Measurements from ENCODE around the gene BCL6. TPM values are rescaled to one million over a fixed set of nuclear protein-coding genes. Genes with fewer than 3 reads are reported as not detected.
A peak's percentile ranks its signal among the peaks of the same experiment; 100 is the strongest.

Gene BCL6
- total and polyA plus RNA-seq, 9 donors: 46.3 to 91.1 (median 54.7) TPM

DNA sequence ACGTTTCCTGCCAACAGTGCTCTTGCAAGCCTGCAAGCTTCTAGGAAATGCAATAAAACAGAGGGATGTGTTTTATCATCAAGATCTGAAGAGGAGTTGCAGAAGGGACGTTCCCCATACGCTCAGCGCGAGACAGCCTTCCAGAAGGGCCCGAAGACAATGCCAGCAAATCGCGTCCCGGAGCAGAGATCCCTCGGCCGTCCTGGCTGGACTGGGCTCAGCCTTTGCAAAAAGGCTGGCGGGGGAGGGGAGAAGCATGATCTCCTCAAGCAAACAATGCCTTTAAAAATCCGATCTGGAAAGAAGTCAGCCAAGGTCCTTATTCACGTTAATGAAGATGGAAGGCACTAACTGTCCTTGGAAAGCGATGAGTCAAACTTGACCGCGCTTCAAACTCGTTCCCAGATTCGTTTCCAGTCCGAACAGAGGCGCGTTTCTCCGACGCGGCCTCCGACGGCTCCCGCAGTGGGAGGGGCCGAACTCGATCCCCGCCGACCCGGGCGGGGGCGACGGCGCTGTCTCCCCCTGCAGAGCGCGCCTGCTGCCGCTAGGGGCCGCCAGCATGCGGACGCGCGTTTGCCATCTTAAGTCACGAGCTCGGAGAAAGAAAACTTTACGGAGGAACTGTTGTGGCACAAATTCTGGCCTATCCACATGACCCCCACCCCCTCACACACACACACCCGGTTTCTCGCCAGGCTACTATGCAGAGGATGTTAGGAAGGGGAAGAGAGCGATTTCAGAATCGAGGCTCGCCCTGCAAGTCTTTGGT, 5.5 kb downstream of the BCL6 start:
- no peaks in the 10 kb centered on the region for H3K27me3 ChIP-seq
- WGBS, 3 donors: 1% methylated on average over 51 to 53 of the region's 53 CpGs

GRCh38 chr3:187739094-187739560, 6.1 kb downstream of the BCL6 start:
- intact Hi-C loops (cut with DNase I): loop anchor here in 1 of 4 donors (2.0 kb wide), 1 partner anchor 1216 kb away; no protein-coding TSS in a partner anchor
- TF ChIP-seq, protein P1, sequence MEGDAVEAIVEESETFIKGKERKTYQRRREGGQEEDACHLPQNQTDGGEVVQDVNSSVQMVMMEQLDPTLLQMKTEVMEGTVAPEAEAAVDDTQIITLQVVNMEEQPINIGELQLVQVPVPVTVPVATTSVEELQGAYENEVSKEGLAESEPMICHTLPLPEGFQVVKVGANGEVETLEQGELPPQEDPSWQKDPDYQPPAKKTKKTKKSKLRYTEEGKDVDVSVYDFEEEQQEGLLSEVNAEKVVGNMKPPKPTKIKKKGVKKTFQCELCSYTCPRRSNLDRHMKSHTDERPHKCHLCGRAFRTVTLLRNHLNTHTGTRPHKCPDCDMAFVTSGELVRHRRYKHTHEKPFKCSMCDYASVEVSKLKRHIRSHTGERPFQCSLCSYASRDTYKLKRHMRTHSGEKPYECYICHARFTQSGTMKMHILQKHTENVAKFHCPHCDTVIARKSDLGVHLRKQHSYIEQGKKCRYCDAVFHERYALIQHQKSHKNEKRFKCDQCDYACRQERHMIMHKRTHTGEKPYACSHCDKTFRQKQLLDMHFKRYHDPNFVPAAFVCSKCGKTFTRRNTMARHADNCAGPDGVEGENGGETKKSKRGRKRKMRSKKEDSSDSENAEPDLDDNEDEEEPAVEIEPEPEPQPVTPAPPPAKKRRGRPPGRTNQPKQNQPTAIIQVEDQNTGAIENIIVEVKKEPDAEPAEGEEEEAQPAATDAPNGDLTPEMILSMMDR (IDR thresholded peaks at IDR 0.05): peak in 1 of 3 donors; percentile 3
- no peak for TF ChIP-seq EP300 (IDR thresholded peaks at IDR 0.05)
- no peak for TF ChIP-seq POLR2A (IDR thresholded peaks at IDR 0.05)
- Histone ChIP-seq H3K36me3 (no peaks in the 10 kb centered on the region), H3K27me3 (no peaks in the 10 kb centered on the region), H3K27ac (peak overlapping the region; percentile 94 to 100), H3K4me3 (peak overlapping the region; percentile 88), H3K9me3 (no peaks in the 10 kb centered on the region), H3K4me1 (ENCODE audit: insufficient read depth) (peaks cover 7% of the 10 kb centered on the region)
- peak in 4 of 5 donors; percentile 61 to 77 (median 72) for DNase-seq
- 0 to 1% (median 0%) methylated on average over 22 of the region's 22 CpGs for WGBS, 3 donors

More for the DNA sequence above, 5.5 kb downstream of the BCL6 start:
- Histone ChIP-seq H3K4me1 (ENCODE audit: insufficient read depth) (peaks cover 7% of the 10 kb centered on the region), H3K9me3 (no peaks in the 10 kb centered on the region), H3K27ac (peak overlapping the region; percentile 94 to 100), H3K36me3 (no peaks in the 10 kb centered on the region), H3K4me3 (peak overlapping the region; percentile 88)
- intact Hi-C loops (cut with DNase I): loop anchor here (2.0 to 10.0 kb wide), 15 partner anchors 173 to 1409 kb away; partner anchors contain the start of gene LPP (in 2 of the 4)
- TF ChIP-seq POLR2A (IDR thresholded peaks at IDR 0.05) (peak; percentile 70), EP300 (IDR thresholded peaks at IDR 0.05) (peak; percentile 85)
- TF ChIP-seq, protein P1 (IDR thresholded peaks at IDR 0.05): peak; percentile 99
- DNase-seq: peak; percentile 86 to 95 (median 88)

DNA sequence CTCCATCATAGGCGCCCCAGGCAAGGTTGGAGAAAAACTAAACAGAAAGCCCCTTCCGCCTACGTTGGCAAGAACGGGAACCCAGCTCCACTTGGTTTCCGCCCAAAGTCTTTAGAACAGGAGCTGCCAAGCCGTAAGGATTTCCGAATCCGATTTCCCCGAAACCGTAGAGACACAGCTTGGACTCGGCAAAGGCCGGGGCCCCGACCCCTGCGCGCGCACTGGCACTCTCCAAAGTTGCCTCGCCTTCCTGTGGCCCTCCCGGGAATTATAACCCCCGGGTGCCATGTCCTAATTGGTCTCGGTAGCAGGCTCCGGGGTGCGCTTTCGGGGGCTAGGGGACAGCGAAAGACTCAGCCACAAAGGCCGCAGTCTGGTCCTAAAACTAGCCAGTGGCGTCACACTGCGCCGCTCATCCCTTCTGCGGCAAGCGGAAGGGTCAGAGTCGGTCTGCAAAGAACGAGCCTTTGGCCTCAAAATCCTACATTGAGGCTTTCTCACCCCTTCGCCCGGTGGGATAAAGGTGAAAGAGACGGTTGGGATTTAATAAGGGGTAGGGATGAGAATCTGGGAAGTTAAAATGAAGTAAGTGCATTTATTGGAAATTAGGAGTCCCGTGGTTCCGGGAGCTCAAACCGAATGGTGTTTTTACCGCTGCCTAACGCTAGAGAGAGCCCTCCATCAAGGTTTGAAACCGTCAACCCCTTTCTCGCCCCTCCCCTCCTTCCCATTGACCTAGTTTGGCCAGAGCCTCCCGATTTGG, 6.8 kb downstream of the BCL6 start:
- H3K4me3 ChIP-seq: peak overlapping the region; percentile 88
- WGBS, 3 donors: 0 to 1% (median 0%) methylated on average over 42 to 43 of the region's 43 CpGs
- no peaks in the 10 kb centered on the region for H3K9me3 ChIP-seq
- peaks cover 7% of the 10 kb centered on the region for H3K4me1 ChIP-seq (ENCODE audit: insufficient read depth)
- H3K36me3 ChIP-seq: no peaks in the 10 kb centered on the region
- TF ChIP-seq POLR2A (IDR thresholded peaks at IDR 0.05) (peak; percentile 36), EP300 (IDR thresholded peaks at IDR 0.05) (peak; percentile 53)
- TF ChIP-seq, protein P1 (IDR thresholded peaks at IDR 0.05): peak; percentile 43 to 77 (median 61)
- peak overlapping the region; percentile 84 to 100 for H3K27ac ChIP-seq
- no peaks in the 10 kb centered on the region for H3K27me3 ChIP-seq
- intact Hi-C loops (cut with DNase I): loop anchor here in 1 of 4 donors (2.0 kb wide), 1 partner anchor 1216 kb away; no protein-coding TSS in a partner anchor
- peak; percentile 87 to 95 (median 91) for DNase-seq

- H3K4me1 ChIP-seq (ENCODE audit: insufficient read depth): peaks cover 7% of the 10 kb centered on the region
These were observed 7.3 kb downstream of the BCL6 start for GRCh38 chr3:187738071-187738330.

More at GRCh38 chr3:187738071-187738330, 7.3 kb downstream of the BCL6 start:
- DNase-seq: no peak
- H3K27me3 ChIP-seq: no peaks in the 10 kb centered on the region
- peak overlapping the region; percentile 84 to 100 for H3K27ac ChIP-seq
- H3K9me3 ChIP-seq: no peaks in the 10 kb centered on the region
- intact Hi-C loops (cut with DNase I): loop anchor here in 1 of 4 donors (2.0 kb wide), 1 partner anchor 1217 kb away; no protein-coding TSS in a partner anchor
- WGBS, 3 donors: 0 to 1% (median 1%) methylated on average over 7 of the region's 7 CpGs
- H3K36me3 ChIP-seq: no peaks in the 10 kb centered on the region
- TF ChIP-seq, protein P1 (IDR thresholded peaks at IDR 0.05): no peak
- TF ChIP-seq POLR2A (IDR thresholded peaks at IDR 0.05): peak; percentile 7
- H3K4me3 ChIP-seq: peak overlapping the region; percentile 88

Measured in ovary (tissue), 9 donors.